ENCODE measurements around the gene CLIP1.

Gene CLIP1

DNA sequence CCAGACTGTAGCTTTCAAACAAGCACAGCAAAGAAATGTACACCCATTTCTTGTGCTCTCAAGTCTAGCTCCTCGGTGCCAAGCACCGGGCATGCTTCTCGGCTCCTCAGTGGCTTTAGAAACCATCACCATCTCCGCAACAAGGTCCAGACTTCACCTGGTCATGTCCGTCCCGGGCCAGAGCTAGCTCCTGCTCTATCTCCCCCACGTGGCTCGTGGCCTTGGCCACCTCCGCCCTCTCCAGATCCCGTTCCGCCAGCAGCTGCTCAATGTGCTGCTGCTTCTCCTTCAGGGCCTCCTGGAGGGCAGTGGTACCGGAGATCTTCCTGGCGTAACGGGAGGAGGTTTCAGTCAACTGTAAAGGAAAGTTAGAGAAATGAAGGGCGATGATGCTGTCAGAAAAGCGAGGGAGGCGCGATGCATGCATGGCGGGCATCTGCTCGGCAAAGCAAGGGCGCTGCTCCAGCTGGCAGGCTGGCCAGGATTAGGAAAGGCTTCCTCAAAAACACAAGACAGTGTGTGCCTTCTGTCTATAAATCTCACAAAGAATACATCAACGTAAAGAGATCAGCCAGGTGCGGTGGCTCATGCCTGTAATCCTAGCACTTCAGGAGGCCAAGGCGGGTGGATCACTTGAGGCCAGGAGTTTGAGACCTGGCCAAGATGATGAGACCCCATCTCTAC lies 67.4 kb downstream of the CLIP1 start:
- no peak for DNase-seq

DNA sequence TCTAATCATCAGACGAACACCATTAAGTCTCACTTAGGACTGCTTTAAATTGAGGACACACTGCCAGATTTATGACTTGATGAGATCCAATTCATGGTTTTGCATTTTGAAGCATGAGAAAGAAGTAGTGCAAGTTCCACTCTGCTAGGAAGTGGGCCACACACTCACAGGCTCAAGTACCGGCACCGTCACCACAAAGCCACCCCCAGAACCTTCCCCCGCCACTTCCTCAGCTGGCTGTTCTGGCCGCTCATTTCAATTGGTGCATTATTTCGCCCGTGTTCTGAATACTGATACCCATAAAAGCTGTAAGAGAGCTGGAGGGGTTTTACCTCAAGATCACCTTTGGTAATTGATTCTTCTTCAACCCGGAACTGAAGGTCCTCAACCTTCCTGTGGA lies 70.1 kb downstream of the CLIP1 start:
- no peak for DNase-seq

DNA sequence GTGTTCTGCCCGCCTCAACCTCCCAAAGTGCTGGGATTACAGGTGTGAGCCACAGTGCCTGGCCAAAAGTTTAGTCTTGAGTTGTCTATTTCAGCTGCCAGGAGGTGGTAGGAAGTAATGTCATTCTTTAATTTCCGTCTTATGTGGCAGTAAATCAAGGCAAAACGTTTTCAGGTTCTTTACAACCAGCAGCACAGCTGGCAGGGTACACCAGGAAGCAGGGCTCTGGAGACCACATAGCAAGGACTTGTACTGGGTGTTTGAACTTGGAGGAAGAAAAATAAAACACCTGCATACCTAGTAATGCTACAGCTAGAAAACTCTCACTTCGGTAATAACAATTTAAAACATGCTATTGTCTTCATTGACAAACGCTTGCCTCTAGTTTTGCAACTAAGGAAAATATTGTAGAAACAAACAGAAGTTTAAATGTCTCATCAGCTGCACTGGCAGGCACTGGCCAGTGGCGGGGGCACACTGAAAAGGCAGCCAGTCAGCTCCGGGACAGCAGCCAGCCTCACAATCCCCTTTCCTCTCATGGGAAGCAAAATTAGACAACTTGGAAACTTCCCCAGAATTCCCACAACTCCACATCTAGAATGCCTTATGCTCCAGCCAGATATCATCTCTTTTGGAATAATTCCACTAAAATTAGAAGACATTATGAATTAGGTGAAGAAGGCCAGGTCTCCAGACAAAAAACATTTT lies 72.2 kb downstream of the CLIP1 start:
- no peak for DNase-seq

DNA sequence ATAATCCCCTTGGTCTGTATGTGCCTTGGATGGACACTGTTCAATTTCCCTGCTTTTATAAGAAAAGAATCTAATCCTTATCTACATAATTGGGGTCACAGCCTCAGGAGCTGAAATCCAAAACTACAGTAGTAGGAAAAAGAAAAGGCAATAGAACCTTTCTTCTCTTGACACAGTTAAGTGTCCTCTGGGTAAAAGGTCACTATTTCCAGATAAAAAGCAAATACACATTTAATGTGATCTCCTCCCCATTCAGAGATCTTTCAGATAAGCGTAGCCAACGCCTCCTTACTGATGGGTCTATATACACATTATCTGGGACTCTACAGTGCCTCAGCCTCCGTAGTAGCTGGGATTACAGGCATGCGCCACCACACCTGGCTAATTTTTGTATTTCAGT lies 73.4 kb downstream of the CLIP1 start:
- no peak for DNase-seq

DNA sequence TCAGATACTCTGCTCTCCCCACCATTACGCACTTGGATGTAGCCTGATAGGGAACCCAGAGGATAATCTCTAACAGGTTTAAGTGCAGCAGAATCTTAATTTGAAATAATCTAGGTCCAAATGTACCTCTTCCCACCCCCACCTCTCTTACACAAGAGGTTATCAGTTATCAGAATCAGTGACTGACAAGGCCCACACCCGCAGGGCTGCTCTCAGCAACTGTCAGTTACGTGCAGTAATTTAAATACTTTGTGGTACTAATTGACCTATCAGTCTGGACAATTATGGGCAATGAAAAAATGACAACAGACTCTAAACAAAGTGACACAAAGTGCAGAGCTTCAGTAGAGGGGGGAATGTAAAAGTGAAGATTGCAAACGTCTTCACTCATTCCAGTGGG lies 74.0 kb downstream of the CLIP1 start:
- DNase-seq: no peak

DNA sequence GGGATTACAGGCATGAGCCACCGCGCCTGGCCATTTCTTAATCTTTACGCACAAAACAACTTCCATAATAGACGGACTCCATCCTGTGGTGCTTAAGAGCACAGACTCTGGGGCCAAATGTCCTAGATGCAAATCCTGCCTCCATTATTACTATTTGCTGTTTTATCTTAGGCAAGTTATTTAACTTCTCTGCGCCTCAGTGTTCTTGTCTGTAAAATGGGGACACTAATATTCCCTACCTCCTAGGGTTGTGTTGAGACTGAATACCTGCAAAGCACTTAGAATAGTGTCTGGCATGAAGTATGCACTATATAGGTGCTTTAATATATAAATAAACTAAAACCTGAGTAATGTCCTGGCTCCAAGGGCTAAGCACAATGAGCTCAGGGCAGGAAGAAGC lies 76.4 kb downstream of the CLIP1 start:
- DNase-seq: no peak

DNA sequence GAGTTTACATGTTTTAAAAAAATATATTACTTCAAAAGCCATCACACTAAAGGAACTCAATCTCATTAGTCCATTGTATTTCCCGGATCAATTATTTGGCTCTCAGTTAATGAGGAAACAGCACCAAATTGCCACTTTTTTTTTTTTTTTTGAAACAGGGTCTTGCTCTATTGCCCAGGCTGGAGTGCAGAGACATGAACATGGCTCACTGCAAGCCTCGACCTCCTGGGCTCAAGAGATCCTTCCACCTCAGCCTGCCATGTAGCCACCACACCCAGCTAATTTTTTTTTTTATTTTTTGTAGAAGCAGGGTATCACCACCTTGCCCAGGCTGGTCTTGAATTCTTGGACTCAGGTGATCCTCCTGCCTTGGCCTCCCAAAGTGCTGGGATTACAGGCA lies 77.4 kb downstream of the CLIP1 start:
- no peak for DNase-seq

DNA sequence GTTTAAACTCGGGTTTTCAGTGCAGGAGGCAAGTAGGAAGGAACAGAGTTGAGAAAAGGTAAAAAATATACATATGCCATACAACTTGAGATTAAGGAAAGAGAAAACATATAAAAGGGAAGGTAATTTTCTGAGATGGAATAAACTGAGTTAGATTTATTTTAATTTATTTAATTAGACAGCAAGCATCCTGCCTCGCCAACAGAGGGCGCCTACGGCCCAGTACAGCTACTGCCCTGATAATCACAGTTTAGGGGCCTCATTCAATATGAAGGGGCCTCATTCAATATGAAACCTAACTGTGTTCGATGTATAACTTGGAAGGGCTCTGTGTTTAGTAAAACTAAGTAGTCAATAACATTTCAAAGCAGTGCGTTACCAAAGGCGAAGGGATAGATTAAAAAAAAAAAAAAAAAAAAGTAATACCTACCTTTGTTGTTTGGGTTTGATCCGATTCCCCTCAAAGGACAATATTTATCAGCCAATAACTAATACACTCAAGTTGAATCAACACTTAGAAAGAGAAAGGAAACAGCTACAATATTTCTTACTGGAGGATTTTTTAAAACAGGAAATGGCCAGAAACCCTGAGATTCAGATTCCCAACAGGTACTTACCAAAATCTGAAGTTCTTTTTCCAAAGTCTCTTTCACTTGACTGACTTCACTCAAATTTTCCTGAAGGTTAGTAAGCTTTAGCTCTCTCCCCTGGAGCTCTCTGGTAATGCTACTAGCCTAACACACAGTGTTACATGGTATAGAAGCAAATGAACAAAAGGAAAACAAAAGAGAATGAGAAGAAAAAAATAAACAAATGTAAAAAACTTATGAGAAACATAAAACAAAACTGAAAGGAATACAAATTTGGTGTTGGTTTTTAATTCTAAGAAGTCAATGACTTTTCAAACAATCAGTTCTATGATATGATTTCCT lies 86.2 kb downstream of the CLIP1 start:
- DNase-seq: no peak

DNA sequence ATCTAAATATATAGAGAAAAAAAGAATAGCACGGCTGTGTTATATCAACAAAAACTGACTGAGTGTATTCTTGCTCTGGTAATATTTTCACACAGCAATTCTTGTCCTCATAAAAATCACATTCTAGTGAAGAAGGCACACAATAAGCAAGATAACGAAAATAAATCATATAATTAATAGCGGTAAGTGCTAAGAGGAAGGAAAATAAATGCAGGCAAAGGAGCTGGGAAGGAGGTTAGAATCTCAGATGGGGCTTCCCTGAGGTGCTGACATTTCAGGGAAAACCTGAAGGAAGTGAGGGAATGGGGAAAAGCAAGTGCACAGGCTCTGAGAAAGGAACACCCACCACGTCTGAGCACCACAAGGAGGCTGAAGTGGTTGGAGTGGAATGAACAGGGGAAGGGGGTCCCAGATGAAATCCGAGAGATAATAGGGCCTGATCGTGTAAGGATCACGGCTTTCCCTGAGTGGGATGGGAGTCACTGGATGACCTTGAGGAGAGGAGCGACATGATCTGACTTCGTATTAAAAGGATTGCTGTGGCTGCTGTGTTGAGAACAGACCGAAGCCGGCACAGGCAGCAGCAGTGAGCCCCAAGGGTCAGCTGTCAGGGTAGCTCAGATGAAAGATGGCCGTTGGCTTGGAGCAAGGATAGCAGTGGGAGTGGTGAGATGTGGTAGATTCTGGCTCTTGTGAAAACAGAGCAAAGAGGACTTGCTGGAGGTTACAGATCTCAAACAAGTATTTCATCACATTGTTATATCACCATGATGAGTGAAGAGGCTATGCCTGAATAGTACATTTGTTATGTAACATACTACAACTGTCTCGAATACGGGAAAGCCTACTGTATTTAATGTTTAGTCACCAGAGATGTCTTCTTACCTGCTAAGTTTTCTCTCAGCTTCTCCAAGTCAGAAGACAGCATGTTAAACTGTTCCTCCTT lies 89.1 kb downstream of the CLIP1 start:
- no peak for DNase-seq

DNA sequence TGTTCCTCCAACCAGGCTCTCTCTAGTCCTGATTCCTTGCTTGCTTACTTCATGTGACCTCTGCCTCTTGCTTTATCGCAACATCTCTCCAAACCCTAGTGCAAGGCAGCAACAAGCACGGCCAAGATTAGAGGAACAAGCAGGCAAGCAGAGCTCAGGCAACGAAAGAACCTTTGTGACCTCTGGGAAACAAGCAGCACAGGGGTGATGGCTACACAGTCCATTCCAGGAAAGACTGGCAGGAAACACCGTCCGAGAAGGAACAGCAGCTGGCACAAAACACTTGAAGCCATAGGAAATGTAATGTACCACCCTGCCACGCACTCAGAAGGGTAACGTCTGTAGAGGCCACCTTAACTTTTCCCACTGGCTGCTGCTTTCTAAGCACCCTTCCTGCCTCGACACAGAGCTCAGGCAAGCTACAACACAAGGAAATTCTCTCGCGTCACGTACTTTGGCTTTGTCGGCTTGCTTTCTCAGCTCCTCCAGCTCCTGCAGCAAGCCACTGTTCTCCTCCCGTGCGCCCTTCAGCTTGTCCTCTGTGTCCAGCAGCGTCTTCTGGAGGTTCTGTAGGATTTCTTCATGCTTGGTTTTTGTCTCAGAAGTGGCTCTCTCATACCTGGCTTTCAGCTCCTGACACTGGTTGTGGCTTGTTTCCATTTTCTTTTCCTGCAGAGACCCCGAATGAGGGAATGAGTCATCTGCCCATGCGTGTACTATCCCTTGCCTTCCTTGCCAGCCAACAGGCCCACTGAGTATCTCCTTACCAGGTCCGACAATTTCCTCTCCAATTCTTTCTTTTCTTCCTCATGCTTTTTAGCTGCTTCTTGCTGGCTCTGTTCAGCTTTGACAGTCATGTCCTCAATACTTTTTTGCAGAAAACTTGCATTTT lies 94.7 kb downstream of the CLIP1 start:
- DNase-seq: no peak

DNA sequence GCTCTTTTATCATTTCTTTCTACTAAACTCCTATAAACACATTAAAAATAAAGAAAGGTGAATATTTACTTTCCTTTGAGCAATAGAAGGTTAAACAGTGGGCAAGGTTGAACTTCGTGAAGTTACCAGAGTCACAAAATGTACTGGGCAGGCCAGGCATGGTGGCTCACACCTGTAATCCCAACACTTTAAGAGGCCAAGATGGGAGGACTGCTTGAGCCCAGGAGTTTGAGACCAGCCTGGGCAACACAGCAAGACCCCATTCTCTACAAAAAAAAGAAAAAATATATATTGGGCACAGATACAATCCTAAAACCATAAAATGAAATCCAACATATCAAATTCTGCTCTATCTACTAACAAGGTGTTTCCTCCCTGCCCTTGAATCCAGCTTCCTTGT lies 95.5 kb downstream of the CLIP1 start:
- DNase-seq: no peak

DNA sequence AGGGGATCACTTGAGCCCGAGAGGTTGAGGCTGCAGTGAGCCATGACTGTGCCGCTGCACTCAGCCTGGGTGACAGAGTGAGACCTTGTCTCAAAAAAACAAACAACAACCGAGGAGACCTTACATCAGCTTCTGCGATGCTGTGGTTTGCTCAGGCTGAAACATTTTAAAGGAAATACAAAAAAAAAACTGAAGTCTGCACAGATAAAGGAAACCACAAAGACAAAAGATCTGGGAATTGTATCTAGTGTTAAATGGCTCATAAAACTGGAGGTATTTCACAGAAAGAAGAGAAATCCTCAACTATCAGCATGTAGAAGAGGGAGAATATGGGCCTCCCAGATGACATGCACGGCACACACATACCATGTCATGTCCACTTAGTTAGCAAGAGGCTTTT lies 95.9 kb downstream of the CLIP1 start:
- DNase-seq: no peak

DNA sequence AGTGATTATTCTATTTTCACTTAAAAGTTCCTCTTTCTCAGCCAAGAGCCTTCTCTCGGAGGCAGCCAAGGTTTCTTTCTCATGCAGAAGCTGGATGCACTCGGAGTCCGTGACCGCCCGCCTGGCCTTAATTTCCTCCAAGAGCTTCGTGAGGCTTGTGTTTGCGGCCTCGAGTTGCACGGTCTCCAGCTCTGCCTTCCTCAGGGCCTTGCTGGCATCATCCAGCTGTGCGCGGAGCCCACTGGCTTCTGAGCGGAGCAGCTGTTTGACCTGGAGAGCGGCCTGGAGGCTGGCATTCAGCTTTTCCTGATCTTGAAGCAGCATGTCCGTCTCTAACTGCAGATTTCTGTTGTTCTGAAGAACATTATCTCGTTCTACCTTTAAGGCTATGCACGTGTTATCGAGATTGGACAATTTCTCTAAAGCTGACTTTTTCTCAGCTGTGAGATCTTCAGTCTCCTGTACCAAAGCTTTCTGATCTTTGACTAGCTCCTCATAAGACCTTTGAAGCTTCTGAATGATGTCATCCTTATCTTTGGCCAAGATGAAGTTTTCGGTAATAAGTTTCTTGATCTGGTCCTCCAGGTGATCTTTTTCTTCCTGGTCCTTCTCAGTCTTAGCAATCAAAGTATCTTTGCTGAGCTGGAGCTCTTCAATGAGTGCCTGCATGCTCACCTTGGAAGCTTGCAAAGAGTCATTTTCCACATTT lies 99.0 kb downstream of the CLIP1 start:
- no peak for DNase-seq

DNA sequence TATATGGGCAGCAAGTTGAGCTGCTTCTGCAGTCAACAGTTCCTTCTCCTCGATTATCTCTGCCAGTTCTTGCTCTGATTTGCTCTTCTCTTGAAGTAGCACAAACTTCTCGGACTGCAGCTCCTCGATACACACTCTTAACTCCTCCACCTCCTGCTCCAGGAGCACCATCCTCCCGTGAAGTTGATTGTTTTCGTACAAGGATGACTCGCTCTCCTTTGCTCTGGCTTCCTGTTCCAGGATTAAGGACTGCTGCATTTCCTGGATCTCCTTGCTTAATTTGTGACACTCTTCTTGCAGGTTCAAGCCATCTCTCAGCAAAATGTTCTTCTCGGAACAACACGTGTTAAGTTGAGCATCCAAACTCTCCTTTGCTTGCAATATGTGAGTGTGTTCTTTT lies 100.0 kb downstream of the CLIP1 start:
- no peak for DNase-seq

DNA sequence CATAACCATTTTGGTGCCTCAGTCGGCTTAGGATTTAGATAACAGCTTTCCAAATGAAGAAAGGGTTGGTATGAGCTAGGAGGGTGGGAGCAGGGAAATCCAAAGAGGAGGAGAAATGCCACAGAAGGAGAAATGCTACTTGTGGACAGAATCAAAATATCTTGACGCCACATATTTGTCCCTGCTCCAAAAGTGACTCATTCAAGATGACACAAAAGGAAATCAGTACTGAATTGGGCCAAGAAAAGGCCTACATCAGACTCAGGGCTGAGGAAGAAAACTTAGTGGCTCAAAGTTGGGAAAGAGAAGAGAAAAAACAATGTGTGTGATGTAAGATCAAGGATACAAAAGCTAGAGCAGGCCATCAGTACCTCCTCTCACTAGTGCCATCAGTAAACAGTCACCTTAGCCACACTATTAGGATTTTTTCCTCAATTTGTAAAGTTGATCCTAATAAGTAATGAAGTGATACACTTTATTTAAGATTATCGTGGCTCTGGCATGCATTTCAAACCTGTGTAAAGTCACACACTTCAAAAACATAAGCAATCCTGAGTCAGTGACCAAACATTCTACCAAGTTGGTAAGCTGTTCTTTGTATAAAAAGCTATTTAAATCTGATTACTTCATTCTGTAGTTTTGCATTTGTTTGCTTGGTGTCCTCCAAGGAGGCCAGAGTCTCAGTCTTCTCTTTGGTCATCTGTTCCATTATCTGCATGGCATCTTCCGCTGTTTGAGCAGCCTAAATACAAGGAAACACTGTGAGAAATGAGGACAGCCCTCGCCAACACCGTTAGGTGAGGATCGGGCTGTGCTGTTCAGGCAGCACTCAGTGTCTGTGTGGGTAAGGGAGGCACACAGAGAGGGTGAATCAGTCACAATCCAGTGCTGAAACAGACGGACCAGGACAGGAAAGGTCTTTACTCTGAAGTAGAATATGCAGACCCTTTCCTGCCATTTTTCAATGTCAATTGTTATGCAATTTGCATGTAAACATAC lies 103.6 kb downstream of the CLIP1 start:
- DNase-seq: no peak

DNA sequence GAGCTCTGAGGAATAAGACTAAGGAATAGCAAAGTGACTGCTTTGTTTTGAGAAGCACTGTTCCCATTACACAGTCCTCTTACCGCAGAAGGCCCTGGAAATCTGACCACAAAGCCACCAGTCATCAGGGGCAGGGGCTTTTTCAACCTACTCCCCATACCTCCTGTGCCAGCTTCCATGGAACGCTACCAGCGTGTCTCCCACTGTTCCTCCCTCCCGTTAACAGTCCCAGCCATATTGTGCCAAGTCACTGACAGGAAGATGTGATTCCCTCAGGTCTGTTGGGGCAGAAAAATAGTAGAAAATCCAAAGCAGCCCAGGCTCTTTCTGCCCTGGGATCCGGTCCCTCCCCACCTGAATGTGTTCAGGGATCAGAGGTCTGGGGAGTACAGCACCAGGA lies 109.5 kb downstream of the CLIP1 start:
- DNase-seq: no peak

DNA sequence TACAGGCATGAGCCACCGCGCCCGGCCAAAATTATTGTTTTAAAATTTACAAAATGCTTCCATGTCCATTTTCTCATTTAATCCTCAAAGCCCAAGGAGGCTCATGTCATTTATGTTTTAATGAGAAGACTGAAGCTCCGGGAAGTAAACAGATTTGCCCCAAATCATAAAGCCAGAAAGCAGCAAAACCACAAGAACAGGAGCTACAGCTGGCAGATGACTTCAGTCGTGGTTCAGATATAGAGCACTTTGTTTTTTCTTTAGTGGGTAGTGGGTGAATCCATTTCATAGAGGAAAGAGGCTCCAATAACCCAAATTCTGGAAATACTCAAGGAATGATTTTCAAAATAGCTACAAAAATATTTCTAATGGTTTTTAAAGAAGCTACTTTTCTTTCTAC lies 110.8 kb downstream of the CLIP1 start:
- no peak for DNase-seq

DNA sequence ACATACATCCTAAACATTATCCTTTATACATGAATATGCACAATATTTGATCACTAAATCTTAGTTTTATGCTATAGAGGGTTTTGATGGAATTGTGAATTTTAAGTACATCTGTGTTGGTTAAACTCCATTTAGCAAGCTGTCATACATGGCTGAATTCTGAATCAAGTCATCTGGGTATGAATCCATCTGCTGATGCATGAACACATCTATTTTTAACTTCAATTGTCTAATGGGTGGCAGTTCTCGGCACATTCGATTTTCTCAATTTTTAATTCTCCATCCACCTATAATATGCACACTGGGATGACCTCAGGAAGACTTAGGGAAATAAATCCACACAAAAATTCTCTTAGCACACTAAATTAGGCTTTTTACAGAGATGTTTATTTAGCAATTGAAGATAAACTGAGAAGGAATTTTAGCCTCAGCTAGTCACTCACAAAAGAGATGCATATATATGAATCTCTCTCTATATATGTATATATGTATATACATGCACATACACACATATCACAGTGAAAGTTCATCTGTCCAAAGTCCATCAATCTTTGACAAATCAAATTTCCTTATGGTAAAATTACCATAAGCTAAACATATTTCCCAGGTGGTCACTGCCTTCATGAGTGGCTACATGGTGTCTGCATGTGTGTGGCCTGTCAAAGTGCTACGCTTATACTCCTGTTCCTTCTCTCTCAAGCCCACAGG lies 111.7 kb downstream of the CLIP1 start:
- no peak for DNase-seq

DNA sequence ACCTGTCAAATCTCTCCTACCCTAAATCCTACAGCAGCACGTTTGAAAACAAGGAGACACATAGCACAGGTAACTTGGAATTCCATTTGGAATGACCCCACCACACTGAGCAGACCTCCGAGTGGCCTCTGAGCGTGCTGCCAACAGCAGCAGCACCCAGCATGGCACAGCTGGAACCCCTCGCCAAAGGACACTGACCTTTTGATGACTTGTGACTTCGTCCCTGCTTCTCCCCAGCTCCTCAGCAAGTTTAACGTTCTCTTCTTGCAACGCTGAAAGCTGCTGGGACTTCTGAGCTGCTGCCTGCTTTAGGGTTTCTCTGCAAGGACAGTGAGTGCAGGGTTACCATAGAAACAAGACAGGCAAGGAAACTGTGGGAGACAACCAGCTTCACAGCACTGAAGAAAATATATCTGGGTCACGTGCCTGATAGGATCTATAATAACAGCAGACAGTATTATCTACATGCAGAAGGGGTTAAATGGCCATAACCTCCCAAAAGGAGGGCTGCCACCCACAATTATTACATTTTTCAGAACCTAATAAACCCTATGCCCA lies 112.8 kb downstream of the CLIP1 start:
- no peak for DNase-seq

Data from NCI-H1092 treated with DMSO at 0.1 percent for 48 hours (cell line).